Fibroblast of mammary gland (primary cell): ENCODE measurements around the gene BET1L.

ENCODE experiments used
- DNase-seq: peaks from one replicate; pipeline ENCODE4 v3.0.0-alpha.2; 2010; ENCODE audit warnings: low read depth
- H3K4me3 ChIP-seq: 2 replicates; pipeline ENCODE4 v1.5.1; 2011; ENCODE audit warnings: low read depth, mild to moderate bottlenecking, low read length, moderate library complexity; ENCODE audit not compliant: control insufficient read depth
- CTCF ChIP-seq: conservative IDR thresholded peaks from 2 replicates; pipeline ENCODE4 v1.5.1; 2011; ENCODE audit warnings: low read depth, low read length, inconsistent platforms; ENCODE audit not compliant: control insufficient read depth, insufficient read depth

The BET1L gene

GRCh38 chr11:236774-237767 lies 29.9 kb upstream of the BET1L start, which contains the start of gene PSMD13:
Gene PSMD13, plus strand, starts transcription at chr11:236976. Its CDS starts 74 bp downstream, at chr11:237050.
- peak; percentile 82 for DNase-seq
- no peak for TF ChIP-seq CTCF
- H3K4me3 ChIP-seq, result peak within 1 kb of the TSS; percentile 90

GRCh38 chr11:235997-236773 lies 29.0 kb upstream of the BET1L start, which contains the start of gene SIRT3:
Gene SIRT3, minus strand, starts transcription at chr11:236342. Its CDS starts 14 bp downstream, at chr11:236328.
- TF ChIP-seq CTCF, result no peak
- peak; percentile 73 for DNase-seq
- peak within 1 kb of the TSS; percentile 90 for H3K4me3 ChIP-seq

GRCh38 chr11:235609-235996 lies 28.4 kb upstream of the BET1L start:
- DNase-seq, result peak; percentile 19
- H3K4me3 ChIP-seq, result peak overlapping the region; percentile 90
- TF ChIP-seq CTCF, result no peak

- H3K4me3 ChIP-seq, result peak overlapping the region; percentile 90
- no peak for DNase-seq
- TF ChIP-seq CTCF, result no peak
Measured at GRCh38 chr11:235180-235579, 28.0 kb upstream of the BET1L start.

GRCh38 chr11:232783-233565 lies 25.8 kb upstream of the BET1L start:
- no peak for DNase-seq
- TF ChIP-seq CTCF, result no peak
- H3K4me3 ChIP-seq, result no peak overlapping the region

- no peak overlapping the region for H3K4me3 ChIP-seq
- TF ChIP-seq CTCF, result no peak
- no peak for DNase-seq
Measured at GRCh38 chr11:230431-230830, 23.2 kb upstream of the BET1L start.
